PC-9 (cell line): ENCODE results near the gene TMEM270. TPM values are rescaled to one million over a fixed set of nuclear protein-coding genes. Genes with fewer than 3 reads are reported as not detected.
A peak's percentile ranks its signal among the peaks of the same experiment; 100 is the strongest.

Experiments used
- BruUV-seq: library from RNA; stranded (reverse); fragments of 400-500 nt; replicated peaks from 2 replicates; lab custom pipeline; 2021; lab: Mats Ljungman, UMichigan
- CTCF ChIA-PET: fragments of 300-600 bp; sonication (Branson Sonifier 250); formaldehyde crosslinking; loops from one replicate; lab custom pipeline; 2022; ENCODE audit warnings: antibody characterized with exemption; lab: Charles Lee
- POLR2A ChIA-PET: fragments of 300-600 bp; sonication (Branson Sonifier 250); formaldehyde crosslinking; loops from one replicate; lab custom pipeline; 2022; ENCODE audit warnings: antibody characterized with exemption; ENCODE audit not compliant: unreplicated experiment; lab: Charles Lee
- DNase-seq, 2 experiments: peaks; one replicate each; pipeline versions ENCODE4 v3.0.0 to v3.0.0-alpha.2; 2015 to 2022; ENCODE audit warnings: mixed read lengths in 1 of 2
- H2AFZ ChIP-seq: fragments of 200-600 bp; sonication (generic); 2 replicates; pipeline ENCODE4 v1.8.1; 2017; ENCODE audit warnings: antibody characterized with exemption
- H3F3A ChIP-seq: fragments of 200-600 bp; sonication (generic); 2 replicates; pipeline ENCODE4 v1.8.1; 2017; ENCODE audit warnings: antibody characterized with exemption, mild to moderate bottlenecking, low read depth; ENCODE audit not compliant: insufficient read depth
- H3K27ac ChIP-seq: fragments of 200-600 bp; sonication (generic); 2 replicates; pipeline ENCODE4 v1.6.1; 2016; ENCODE audit warnings: mixed run types
- H3K27me3 ChIP-seq: fragments of 200-600 bp; sonication (generic); 2 replicates; pipeline ENCODE4 v1.6.1; 2016; ENCODE audit warnings: low read depth, mixed run types; ENCODE audit not compliant: insufficient read depth
- H3K36me3 ChIP-seq: fragments of 200-600 bp; sonication (generic); 2 replicates; pipeline ENCODE4 v1.6.1; 2016; ENCODE audit warnings: low read depth, mixed run types
- H3K4me1 ChIP-seq: fragments of 200-600 bp; sonication (generic); replicated peaks from 2 replicates; pipeline ENCODE4 v1.6.1; 2016; ENCODE audit warnings: mixed run types; ENCODE audit not compliant: insufficient read depth
- H3K4me2 ChIP-seq: fragments of 200-600 bp; sonication (generic); 2 replicates; pipeline ENCODE4 v1.6.1; 2017; ENCODE audit warnings: mixed run types
- H3K4me3 ChIP-seq: fragments of 200-600 bp; sonication (generic); 2 replicates; pipeline ENCODE4 v1.6.1; 2016; ENCODE audit warnings: mixed run types
- H3K79me2 ChIP-seq: fragments of 200-600 bp; sonication (generic); 2 replicates; pipeline ENCODE4 v1.6.1; 2017; ENCODE audit warnings: low read depth, mixed run types
- H3K9me2 ChIP-seq: fragments of 200-600 bp; sonication (generic); 2 replicates; pipeline ENCODE4 v1.8.1; 2017; ENCODE audit warnings: mild to moderate bottlenecking; ENCODE audit not compliant: insufficient read depth
- H3K9me3 ChIP-seq: fragments of 200-600 bp; sonication (generic); 2 replicates; pipeline ENCODE4 v1.8.1; 2016; ENCODE audit warnings: low read depth; ENCODE audit not compliant: insufficient read depth
- H4K20me1 ChIP-seq: fragments of 200-600 bp; sonication (generic); 2 replicates; pipeline ENCODE4 v1.8.1; 2017; ENCODE audit not compliant: insufficient read depth
- CTCF ChIP-seq: fragments of 200-600 bp; sonication (generic); conservative IDR thresholded peaks from 2 replicates; pipeline ENCODE4 v1.6.1; 2017; ENCODE audit warnings: mixed run types, antibody characterized with exemption, mild to moderate bottlenecking, moderate library complexity
- EZH2 ChIP-seq: fragments of 200-600 bp; sonication (generic); IDR thresholded peaks from 2 replicates; pipeline ENCODE4 v1.8.0; 2017; ENCODE audit warnings: antibody characterized with exemption, low read depth
- intact Hi-C: fragments of 100-400 bp; cut with micrococcal nuclease; formaldehyde crosslinking; loops from one replicate; pipeline ENCODE4 v1.10.0; 2022; ENCODE audit not compliant: unreplicated experiment
- total RNA-seq: library from RNA; stranded (reverse); gene quantifications from 2 replicates; pipeline ENCODE4 v1.2.3, GENCODE V29; 2021

Gene TMEM270
- total RNA-seq, 1 experiment from 2014 or later, result 0.72 TPM

DNA sequence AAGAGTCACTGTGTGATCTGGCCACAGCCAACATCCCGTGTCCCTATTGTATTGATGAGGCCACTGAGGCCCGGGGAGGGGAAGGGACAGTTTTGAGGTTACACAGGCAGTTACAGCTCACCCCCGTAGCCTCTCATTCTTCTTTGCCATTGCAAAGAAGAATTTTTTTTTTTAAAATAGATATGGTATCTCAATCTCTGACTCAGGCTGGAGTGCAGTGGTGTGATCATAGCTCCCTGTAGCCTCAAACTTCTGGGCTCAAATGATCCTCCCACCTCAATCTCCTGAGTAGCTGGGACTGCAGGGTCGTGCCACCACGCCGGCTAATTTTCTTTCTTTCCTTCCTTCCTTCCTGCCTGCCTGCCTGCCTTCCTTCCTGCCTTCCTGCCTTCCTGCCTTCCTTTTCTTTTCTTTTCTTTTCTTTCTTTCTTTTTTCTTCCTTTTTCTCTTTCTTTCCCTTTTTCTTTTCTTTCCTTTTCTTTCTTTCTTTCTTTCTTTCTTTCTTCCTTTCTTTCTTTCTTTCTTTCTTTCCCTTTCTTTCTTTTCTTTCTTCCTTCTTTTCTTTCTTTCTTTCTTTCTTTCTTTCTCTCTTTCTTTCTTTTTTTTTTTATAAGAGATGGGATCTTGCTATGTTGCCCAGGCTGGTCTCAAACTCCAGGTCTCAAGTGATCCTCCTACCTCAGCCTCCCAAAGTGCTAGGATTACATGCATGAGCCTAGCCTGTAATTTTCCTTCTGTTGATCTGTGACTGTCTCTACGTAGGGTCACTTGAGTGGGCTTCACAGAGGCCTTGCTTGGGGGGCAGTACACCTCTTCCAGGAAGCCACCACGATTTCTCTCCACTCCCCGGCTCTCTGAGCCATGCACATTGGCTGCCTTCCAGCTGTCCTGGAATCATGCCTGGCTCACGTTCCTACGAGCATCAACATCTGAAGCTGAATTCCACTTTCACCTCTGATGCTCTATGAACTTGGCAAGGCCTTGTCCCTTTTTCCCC lies 31.3 kb downstream of the TMEM270 start:
- Histone ChIP-seq H3K4me1 (peaks cover 30% of the 10 kb centered on the region), H3K4me2 (no peak overlapping the region), H3K27me3 (no peaks in the 10 kb centered on the region), H3K36me3 (no peaks in the 10 kb centered on the region), H3K9me3 (no peaks in the 10 kb centered on the region), H3K79me2 (no peaks in the 10 kb centered on the region), H3K9me2 (no peaks in the 10 kb centered on the region), H3K27ac (no peak overlapping the region), H4K20me1 (no peaks in the 10 kb centered on the region), H2AFZ (no peak overlapping the region), H3K4me3 (no peak overlapping the region), H3F3A (peaks cover 3% of the 10 kb centered on the region; the same call in 1 of the 2 replicates)
- DNase-seq, result no peak
- TF ChIP-seq CTCF, result no peak
- no peak for TF ChIP-seq EZH2
- BruUV-seq, result no TSS peak
- POLR2A ChIA-PET, result no interaction called here
- intact Hi-C loops, result no loop called here
- CTCF ChIA-PET, result no interaction called here

DNA sequence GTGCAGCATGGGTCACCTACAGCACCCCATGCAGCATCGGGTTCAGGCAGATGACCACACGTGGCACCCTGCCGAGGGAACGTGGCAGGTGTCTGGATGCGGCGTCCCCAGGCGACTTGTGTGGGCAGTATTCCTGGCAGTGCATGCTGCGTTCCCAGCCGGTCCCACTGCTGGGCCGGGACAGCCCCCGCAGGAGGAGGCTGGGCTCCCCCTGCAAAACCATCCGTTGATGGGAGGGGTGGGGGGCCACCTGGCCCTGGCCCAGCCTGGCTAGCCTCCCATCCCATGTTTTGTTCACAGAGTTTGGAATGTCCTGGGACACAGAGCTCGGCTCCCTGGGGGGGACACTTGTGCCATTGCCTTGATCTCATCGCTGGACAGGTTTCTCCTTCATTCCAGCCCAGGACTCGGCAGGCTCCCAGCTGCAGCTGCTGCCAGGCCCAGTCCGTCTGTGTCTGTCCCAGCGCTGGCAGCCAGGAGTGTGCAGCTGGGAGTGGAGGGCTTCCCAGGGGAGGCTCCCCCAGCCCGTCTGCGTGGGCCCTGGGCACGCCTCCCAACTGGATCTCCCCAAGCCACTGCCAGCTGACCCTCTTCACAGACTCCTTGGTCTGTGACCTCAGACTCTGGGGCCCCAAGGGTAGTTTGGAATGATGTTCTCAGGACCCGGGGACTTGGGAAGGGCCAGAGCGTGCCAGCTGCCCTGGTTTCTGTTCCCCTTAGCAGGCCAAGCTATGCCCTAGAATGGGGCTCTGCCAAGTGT lies 32.6 kb downstream of the TMEM270 start:
- H3K9me3 ChIP-seq, result no peaks in the 10 kb centered on the region
- H3K9me2 ChIP-seq, result no peaks in the 10 kb centered on the region
- H3K79me2 ChIP-seq, result no peaks in the 10 kb centered on the region
- H4K20me1 ChIP-seq, result no peaks in the 10 kb centered on the region
- no peak overlapping the region for H3K4me3 ChIP-seq
- peaks cover 3% of the 10 kb centered on the region; the same call in 1 of the 2 replicates for H3F3A ChIP-seq
- TF ChIP-seq CTCF (no peak), EZH2 (no peak)
- no peak overlapping the region for H3K4me2 ChIP-seq
- H3K36me3 ChIP-seq, result no peaks in the 10 kb centered on the region
- no TSS peak for BruUV-seq
- intact Hi-C loops, result no loop called here
- CTCF ChIA-PET, result no interaction called here
- H3K27ac ChIP-seq, result no peak overlapping the region
- POLR2A ChIA-PET, result no interaction called here
- no peaks in the 10 kb centered on the region for H3K27me3 ChIP-seq
- DNase-seq, result no peak
- no peak overlapping the region for H2AFZ ChIP-seq
- peaks cover 30% of the 10 kb centered on the region for H3K4me1 ChIP-seq

DNA sequence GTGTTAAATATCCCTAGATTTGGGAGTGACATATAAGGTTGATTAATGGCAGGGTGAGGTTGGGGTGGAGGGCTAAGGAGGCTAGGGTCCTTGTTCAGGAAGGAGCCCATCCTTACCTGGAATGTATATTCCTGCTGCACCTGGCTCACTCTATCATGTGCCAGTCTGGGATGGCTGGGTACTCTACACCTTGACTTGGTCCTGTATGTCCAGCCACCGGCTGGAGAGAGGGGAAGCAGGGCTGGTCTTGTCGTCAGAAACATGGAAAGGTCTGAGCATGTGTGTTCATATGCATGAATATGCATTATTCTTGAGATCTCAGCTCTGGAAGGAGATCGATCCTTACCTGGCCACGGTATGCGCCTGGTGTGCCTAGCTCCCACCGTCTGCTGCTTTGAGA lies 33.2 kb downstream of the TMEM270 start:
- H4K20me1 ChIP-seq, result no peaks in the 10 kb centered on the region
- H3K9me3 ChIP-seq, result no peaks in the 10 kb centered on the region
- no peaks in the 10 kb centered on the region for H3K27me3 ChIP-seq
- no peak overlapping the region for H3K27ac ChIP-seq
- DNase-seq, result no peak
- BruUV-seq, result no TSS peak
- H3K79me2 ChIP-seq, result no peaks in the 10 kb centered on the region
- no peak overlapping the region for H3K4me3 ChIP-seq
- ChIA-PET POLR2A (no interaction called here), CTCF (no interaction called here)
- TF ChIP-seq CTCF (no peak), EZH2 (no peak)
- intact Hi-C loops, result no loop called here
- H3K4me1 ChIP-seq, result peaks cover 30% of the 10 kb centered on the region
- H3K36me3 ChIP-seq, result no peaks in the 10 kb centered on the region
- peaks cover 3% of the 10 kb centered on the region; the same call in 1 of the 2 replicates for H3F3A ChIP-seq
- H2AFZ ChIP-seq, result no peak overlapping the region
- H3K9me2 ChIP-seq, result no peaks in the 10 kb centered on the region
- peak overlapping the region; percentile 42; the same call in 1 of the 2 replicates for H3K4me2 ChIP-seq
